ENCODE measurements around the gene SCLY. TPM values are rescaled to one million over a fixed set of nuclear protein-coding genes. Genes with fewer than 3 reads are reported as not detected.

The SCLY gene
- total RNA-seq, 4 donors from 2014 or later, result 5.5 to 14.5 (median 9.6) TPM

DNA sequence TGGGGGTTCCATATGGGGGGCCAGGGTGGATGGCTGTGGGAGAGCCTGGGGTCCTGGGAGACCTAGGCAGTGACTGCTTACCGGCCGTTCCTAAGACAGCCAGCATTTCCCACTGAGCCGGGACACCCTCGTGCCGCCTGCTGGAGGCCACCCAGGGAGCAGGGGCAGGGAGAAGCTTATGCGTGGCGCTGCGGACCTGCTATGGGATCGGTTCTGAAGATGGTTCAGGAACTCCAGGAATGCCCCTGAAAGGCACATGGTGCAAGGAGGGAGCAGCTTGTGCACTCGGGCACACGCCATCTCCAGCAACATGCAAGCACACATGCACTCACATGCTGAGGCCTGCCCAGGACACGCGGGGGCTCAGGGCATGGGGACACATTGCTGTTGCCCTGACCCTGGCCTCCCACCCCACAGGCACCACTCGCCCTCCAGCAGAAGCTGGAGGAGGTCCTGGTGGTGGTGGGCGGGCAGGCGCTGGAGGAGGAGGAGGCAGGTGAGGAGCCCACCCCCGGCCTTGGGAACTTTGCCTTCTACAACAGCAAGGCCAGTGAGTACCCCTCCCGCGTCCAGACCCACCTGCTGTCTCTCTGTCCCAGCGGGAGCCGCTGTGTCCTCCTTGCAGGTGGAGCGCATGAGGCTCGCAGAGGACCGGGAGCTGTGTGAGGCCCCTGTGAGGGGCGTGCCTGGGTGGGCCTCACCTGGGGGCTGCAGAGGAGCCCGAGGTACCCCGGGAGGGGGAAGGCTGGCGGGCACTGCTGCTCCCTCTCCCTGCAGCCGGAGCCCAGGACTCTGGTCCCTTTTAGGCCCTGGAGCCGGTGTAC, 81.8 kb downstream of the SCLY start:
- H3K9me3 ChIP-seq, result no peaks in the 10 kb centered on the region
- no peak overlapping the region for H3K4me3 ChIP-seq
- no peaks in the 10 kb centered on the region for H3K36me3 ChIP-seq
- H3K27ac ChIP-seq, result no peak overlapping the region
- 55% methylated on average over 13 of the region's 30 CpGs for WGBS
- DNase-seq (ENCODE audit: low spot score in 2 of 2), result no peak
- H3K4me1 ChIP-seq, result peaks cover 38% of the 10 kb centered on the region
- TF ChIP-seq, protein P1, sequence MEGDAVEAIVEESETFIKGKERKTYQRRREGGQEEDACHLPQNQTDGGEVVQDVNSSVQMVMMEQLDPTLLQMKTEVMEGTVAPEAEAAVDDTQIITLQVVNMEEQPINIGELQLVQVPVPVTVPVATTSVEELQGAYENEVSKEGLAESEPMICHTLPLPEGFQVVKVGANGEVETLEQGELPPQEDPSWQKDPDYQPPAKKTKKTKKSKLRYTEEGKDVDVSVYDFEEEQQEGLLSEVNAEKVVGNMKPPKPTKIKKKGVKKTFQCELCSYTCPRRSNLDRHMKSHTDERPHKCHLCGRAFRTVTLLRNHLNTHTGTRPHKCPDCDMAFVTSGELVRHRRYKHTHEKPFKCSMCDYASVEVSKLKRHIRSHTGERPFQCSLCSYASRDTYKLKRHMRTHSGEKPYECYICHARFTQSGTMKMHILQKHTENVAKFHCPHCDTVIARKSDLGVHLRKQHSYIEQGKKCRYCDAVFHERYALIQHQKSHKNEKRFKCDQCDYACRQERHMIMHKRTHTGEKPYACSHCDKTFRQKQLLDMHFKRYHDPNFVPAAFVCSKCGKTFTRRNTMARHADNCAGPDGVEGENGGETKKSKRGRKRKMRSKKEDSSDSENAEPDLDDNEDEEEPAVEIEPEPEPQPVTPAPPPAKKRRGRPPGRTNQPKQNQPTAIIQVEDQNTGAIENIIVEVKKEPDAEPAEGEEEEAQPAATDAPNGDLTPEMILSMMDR (IDR thresholded peaks at IDR 0.05), result no peak
- TF ChIP-seq POLR2A (IDR thresholded peaks at IDR 0.05) (no peak), POLR2AphosphoS5 (IDR thresholded peaks at IDR 0.05) (no peak), EP300 (IDR thresholded peaks at IDR 0.05) (no peak)
- H3K27me3 ChIP-seq, result peaks cover 14% of the 10 kb centered on the region

DNA sequence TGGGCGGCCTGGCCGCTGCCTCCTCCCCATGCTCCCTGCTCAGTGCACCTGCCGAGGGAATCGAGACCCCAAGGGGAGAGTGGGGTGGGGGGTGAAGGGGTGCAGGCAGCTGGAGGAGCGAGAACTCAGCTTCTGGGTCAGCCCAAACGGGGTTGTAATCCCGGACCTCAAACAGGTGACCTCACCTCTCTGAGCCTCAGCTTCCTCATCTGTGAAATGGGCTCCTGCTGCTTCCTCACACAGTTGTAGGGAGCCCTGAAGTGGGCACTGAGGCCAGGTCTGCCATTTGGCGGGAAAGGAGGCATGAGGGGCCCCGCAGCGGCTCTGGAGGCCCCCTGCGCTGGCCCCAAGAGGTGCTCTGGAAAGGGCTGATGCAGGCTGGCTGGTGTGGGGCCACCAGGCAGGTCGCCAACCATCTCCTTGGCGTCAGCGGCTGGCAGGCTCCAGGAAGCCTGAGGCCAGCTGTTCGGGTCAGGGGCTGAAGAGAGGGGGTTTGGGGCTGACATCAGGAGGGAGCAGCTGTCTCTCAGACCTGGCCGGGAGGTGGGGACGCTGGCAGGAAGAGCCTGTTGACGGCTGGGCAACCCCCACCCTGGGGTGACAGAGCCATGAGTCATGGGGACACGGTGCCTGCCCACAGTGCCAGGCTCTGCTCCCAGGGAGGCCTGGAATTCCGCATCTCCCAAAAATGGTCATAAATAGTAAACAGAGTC, 82.6 kb downstream of the SCLY start:
- TF ChIP-seq EP300 (IDR thresholded peaks at IDR 0.05), result no peak
- TF ChIP-seq, protein P1 (IDR thresholded peaks at IDR 0.05), result no peak
- TF ChIP-seq POLR2AphosphoS5 (IDR thresholded peaks at IDR 0.05), result no peak
- no peaks in the 10 kb centered on the region for H3K9me3 ChIP-seq
- DNase-seq (ENCODE audit: low spot score in 2 of 2), result no peak
- H3K27me3 ChIP-seq, result peaks cover 14% of the 10 kb centered on the region
- no peak overlapping the region for H3K4me3 ChIP-seq
- no peaks in the 10 kb centered on the region for H3K36me3 ChIP-seq
- H3K4me1 ChIP-seq, result peaks cover 36% of the 10 kb centered on the region
- no peak overlapping the region for H3K27ac ChIP-seq
- WGBS, result 63% methylated on average over 14 of the region's 20 CpGs

DNA sequence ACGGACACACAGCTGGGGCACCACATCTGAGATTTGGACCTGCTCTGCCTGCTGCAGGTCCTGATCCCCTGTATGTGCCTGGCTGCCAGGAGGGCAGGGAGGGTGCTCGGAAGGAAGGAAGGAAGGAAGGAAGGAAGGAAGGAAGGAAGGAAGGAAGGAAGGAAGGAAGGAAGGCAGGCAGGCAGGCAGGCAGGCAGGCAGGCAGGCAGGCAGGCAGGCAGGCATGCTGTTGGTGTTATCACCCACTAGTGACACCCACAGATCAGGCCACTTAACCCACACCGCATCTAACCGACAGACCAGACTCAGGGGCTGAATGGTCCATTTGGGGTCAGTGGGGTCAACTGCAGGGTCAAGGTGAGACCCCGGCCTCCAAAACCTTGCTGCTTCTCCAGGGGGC, 83.5 kb downstream of the SCLY start:
- TF ChIP-seq, protein P1 (IDR thresholded peaks at IDR 0.05), result no peak
- TF ChIP-seq POLR2A (IDR thresholded peaks at IDR 0.05) (no peak), EP300 (IDR thresholded peaks at IDR 0.05) (no peak), POLR2AphosphoS5 (IDR thresholded peaks at IDR 0.05) (no peak)
- no peaks in the 10 kb centered on the region for H3K36me3 ChIP-seq
- peaks cover 9% of the 10 kb centered on the region for H3K27me3 ChIP-seq
- DNase-seq (ENCODE audit: low spot score in 2 of 2), result no peak
- peaks cover 29% of the 10 kb centered on the region for H3K4me1 ChIP-seq
- no peak overlapping the region for H3K27ac ChIP-seq
- H3K9me3 ChIP-seq, result no peaks in the 10 kb centered on the region
- H3K4me3 ChIP-seq, result no peak overlapping the region
- 87% methylated on average over 5 of the region's 5 CpGs for WGBS

DNA sequence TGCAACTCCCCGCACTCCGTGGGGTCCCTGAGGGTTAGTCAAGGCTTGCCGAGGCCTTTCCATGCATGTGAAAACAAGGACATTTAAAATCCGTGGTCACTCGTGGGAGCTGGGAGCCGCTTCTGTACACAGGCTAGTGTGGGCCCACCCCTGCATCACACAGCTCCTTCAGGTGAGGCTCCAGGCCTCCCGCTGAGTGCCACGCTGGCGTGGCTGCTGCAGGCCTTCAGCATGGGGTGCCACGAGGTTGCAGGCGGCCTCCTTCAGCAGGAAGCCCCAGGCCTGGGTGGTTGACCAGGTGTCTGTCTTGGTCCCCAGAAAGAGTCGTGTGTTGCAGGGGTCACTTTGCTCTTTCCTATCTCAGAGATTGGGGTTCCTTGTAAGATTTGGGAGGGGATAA, 84.2 kb downstream of the SCLY start:
- TF ChIP-seq POLR2A (IDR thresholded peaks at IDR 0.05), result no peak
- H3K36me3 ChIP-seq, result no peaks in the 10 kb centered on the region
- no peak overlapping the region for H3K4me3 ChIP-seq
- no peaks in the 10 kb centered on the region for H3K9me3 ChIP-seq
- H3K27me3 ChIP-seq, result peaks cover 1% of the 10 kb centered on the region
- H3K27ac ChIP-seq, result no peak overlapping the region
- H3K4me1 ChIP-seq, result peaks cover 22% of the 10 kb centered on the region
- 89% methylated on average over 5 of the region's 12 CpGs for WGBS
- DNase-seq (ENCODE audit: low spot score in 2 of 2), result no peak

DNA sequence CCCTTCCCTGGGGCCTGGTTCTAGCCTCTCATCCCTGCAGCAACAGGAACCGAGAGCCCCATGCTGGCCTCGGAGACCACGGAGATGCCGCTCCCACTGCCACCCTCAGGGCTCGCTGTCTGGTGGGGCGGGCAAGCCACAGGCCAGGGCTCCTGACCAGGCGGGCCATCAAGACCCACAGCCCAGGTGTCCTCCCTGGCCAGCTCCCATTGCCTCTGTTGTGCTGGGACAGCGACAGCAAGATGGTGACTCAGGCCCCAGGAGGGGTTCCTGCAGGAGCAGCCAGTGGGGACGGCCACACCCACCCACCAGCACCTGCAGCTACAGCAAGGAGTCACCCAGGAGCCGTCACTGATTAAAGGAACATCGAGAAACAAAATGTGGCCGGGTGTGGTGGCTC, 85.0 kb downstream of the SCLY start:
- DNase-seq (ENCODE audit: low spot score in 2 of 2), result no peak
- Histone ChIP-seq H3K27ac (no peak overlapping the region), H3K36me3 (no peaks in the 10 kb centered on the region), H3K27me3 (no peaks in the 10 kb centered on the region), H3K4me3 (no peak overlapping the region), H3K4me1 (peaks cover 22% of the 10 kb centered on the region), H3K9me3 (no peaks in the 10 kb centered on the region)
- no peak for TF ChIP-seq POLR2A (IDR thresholded peaks at IDR 0.05)
- TF ChIP-seq POLR2AphosphoS5 (IDR thresholded peaks at IDR 0.05), result no peak
- TF ChIP-seq, protein P1 (IDR thresholded peaks at IDR 0.05), result no peak
- no peak for TF ChIP-seq EP300 (IDR thresholded peaks at IDR 0.05)
- 73% methylated on average over 11 of the region's 12 CpGs for WGBS

All from suprapubic skin (tissue), 4 donors.